Choroid plexus epithelial cell (primary cell): ENCODE measurements around the gene STH.
A peak's percentile ranks its signal among the peaks of the same experiment; 100 is the strongest.

ENCODE experiments used
- DNase-seq: peaks from one replicate; pipeline ENCODE4 v3.0.0-alpha.2; 2010; ENCODE audit warnings: low read depth
- H3K4me3 ChIP-seq: 2 replicates; pipeline ENCODE4 v1.5.1; 2011; ENCODE audit warnings: low read depth, mild to moderate bottlenecking, control low read depth, low read length, moderate library complexity
- TF ChIP-seq, protein P1 (sequence below): conservative IDR thresholded peaks from 2 replicates; pipeline ENCODE4 v1.5.1; 2011; ENCODE audit warnings: low read depth, mild to moderate bottlenecking, control low read depth, inconsistent platforms, low read length, moderate library complexity

Gene STH

DNA sequence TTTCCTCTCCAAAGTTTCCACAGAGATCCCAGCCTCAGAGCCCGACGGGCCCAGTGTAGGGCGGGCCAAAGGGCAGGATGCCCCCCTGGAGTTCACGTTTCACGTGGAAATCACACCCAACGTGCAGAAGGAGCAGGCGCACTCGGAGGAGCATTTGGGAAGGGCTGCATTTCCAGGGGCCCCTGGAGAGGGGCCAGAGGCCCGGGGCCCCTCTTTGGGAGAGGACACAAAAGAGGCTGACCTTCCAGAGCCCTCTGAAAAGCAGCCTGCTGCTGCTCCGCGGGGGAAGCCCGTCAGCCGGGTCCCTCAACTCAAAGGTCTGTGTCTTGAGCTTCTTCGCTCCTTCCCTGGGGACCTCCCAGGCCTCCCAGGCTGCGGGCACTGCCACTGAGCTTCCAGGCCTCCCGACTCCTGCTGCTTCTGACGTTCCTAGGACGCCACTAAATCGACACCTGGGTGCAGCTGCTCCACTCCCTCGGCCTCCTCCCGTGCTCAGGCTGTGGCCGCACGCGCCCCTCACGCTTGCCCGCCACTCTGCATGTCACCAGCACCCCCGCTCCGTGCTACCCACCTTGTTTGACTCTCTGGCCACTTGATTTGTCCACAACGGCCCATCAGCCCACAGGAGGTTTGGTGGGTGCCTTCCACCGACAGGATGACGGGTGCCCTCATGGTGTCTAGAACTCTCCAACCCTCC is 15.3 kb upstream of the STH start:
- TF ChIP-seq, protein P1, sequence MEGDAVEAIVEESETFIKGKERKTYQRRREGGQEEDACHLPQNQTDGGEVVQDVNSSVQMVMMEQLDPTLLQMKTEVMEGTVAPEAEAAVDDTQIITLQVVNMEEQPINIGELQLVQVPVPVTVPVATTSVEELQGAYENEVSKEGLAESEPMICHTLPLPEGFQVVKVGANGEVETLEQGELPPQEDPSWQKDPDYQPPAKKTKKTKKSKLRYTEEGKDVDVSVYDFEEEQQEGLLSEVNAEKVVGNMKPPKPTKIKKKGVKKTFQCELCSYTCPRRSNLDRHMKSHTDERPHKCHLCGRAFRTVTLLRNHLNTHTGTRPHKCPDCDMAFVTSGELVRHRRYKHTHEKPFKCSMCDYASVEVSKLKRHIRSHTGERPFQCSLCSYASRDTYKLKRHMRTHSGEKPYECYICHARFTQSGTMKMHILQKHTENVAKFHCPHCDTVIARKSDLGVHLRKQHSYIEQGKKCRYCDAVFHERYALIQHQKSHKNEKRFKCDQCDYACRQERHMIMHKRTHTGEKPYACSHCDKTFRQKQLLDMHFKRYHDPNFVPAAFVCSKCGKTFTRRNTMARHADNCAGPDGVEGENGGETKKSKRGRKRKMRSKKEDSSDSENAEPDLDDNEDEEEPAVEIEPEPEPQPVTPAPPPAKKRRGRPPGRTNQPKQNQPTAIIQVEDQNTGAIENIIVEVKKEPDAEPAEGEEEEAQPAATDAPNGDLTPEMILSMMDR, result no peak
- H3K4me3 ChIP-seq, result no peak overlapping the region
- no peak for DNase-seq

DNA sequence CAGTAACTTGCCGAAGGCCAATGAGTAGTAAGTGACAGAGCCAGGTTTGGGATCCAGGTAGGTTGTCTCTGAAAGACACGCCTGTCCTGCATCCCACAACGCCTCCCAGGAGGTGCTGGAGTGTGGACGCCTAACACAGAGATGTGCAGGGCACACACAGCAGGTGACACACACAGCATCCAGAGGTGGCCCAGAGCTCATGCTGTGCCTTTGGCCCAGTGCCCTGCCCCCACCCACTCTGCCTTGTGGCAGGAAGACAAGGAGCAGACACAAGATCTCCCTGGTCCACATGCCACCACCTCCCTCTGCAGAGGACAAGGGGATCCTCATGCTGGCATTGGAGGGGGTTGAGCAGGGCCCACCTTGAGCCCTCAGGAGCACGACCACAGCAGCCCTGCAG is 14.7 kb upstream of the STH start:
- no peak for DNase-seq
- TF ChIP-seq, protein P1, result no peak

DNA sequence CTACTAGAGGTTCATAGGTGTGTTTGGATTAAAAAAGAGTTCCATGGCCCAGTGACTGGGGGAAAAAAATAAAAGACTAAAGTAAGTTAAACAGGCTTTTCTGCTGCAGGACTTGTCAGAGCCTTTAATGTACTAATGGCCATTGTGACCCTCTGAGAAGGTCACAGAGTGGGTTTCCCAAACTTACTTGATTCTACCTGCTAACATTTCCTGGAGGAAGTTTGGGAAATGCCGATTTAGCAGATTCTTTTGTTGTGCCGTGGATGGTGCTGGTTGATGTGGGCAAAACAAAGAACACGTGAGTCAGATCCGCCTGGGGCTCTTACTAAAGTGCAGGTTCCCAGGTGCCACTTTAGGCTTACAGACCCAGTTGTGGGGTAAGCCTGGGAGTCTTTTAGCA is 13.6 kb upstream of the STH start:
- TF ChIP-seq, protein P1, result no peak
- no peak overlapping the region for H3K4me3 ChIP-seq
- no peak for DNase-seq

More for the DNA sequence above, 14.7 kb upstream of the STH start:
- H3K4me3 ChIP-seq, result no peak overlapping the region

DNA sequence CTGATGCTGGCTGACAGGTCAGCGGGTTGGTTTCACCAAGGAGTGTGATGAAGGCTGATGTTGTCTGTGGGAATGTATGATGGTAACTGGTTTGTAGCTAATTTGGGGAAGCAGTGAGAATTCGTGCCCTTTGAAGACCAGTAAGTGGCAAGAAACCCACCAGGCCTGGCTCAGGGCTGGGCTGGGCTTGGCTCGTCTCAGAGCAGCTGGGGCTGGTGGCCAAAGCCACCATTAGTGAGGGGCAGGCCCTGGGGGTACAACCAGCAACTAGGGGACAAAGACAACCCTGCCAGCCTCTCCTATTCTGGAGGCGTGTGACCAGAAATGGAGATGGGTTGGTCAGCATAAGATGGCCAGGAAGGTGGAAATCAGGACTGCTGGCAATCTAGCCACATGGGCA is 13.0 kb upstream of the STH start:
- TF ChIP-seq, protein P1, result no peak
- H3K4me3 ChIP-seq, result no peak overlapping the region

DNA sequence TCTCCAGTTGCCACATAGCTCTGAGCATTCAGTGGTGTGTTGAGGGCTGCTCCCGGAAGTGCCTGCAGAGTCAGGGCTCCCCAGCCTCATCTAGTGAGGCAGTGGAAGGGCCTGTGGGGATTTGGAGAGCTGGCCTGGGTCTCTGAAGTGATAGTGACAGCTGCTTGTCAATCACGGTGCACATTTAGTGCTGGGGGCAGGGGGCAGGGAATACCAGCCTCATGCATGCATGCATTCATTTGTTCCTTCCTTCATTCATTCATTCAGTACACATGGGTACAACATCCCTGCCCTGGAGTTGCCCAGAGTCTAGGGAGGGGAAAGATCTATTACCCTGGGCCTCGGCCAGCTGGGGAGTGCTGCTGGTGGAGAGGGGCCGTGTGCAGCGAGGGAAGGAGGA is 11.3 kb upstream of the STH start:
- DNase-seq, result no peak
- H3K4me3 ChIP-seq, result no peak overlapping the region
- TF ChIP-seq, protein P1, result no peak

More for the DNA sequence above, 13.0 kb upstream of the STH start:
- no peak for DNase-seq

DNA sequence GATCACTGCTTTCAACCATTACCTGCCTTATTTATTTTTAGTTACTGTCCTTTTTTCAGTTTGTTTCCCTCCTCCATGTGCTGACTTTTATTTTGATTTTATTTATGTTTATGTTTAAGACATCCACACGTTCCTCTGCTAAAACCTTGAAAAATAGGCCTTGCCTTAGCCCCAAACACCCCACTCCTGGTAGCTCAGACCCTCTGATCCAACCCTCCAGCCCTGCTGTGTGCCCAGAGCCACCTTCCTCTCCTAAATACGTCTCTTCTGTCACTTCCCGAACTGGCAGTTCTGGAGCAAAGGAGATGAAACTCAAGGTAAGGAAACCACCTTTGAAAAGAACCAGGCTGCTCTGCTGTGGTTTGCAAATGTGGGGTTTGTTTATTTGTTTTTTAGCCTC is 9.3 kb upstream of the STH start:
- DNase-seq, result no peak
- TF ChIP-seq, protein P1, result no peak
- no peak overlapping the region for H3K4me3 ChIP-seq

DNA sequence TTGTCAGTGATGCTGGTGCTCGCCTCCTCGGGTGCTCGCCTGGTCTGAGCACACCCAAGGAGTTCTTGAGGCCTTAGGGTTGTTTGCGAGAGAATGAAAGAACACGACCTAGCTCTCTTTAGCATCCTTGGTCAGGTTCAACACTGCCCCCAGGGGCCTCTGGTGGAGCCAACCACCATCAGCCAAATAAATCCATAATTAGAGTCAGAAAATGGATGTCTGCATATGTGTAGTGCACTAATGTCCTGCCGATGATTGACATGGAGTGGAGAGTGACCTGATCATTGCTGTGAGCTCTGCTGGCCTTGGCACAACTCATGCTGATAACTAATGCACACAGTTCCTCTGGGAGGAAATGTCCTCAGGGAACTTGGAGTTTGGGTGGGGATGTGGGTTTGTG is 8.2 kb upstream of the STH start:
- TF ChIP-seq, protein P1, result peak; percentile 18
- DNase-seq, result no peak
- H3K4me3 ChIP-seq, result no peak overlapping the region
